Measurements from ENCODE around the gene SCD.
A peak's percentile ranks its signal among the peaks of the same experiment; 100 is the strongest.

Gene SCD

GRCh38 chr10:100360234-100360633 is 13.2 kb downstream of the SCD start:
- TF ChIP-seq, protein P1, sequence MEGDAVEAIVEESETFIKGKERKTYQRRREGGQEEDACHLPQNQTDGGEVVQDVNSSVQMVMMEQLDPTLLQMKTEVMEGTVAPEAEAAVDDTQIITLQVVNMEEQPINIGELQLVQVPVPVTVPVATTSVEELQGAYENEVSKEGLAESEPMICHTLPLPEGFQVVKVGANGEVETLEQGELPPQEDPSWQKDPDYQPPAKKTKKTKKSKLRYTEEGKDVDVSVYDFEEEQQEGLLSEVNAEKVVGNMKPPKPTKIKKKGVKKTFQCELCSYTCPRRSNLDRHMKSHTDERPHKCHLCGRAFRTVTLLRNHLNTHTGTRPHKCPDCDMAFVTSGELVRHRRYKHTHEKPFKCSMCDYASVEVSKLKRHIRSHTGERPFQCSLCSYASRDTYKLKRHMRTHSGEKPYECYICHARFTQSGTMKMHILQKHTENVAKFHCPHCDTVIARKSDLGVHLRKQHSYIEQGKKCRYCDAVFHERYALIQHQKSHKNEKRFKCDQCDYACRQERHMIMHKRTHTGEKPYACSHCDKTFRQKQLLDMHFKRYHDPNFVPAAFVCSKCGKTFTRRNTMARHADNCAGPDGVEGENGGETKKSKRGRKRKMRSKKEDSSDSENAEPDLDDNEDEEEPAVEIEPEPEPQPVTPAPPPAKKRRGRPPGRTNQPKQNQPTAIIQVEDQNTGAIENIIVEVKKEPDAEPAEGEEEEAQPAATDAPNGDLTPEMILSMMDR (IDR thresholded peaks at IDR 0.05; ENCODE audit: control insufficient read depth, extremely low read depth, insufficient read depth), result no peak
- DNase-seq (ENCODE audit: low read depth), result no peak

DNA sequence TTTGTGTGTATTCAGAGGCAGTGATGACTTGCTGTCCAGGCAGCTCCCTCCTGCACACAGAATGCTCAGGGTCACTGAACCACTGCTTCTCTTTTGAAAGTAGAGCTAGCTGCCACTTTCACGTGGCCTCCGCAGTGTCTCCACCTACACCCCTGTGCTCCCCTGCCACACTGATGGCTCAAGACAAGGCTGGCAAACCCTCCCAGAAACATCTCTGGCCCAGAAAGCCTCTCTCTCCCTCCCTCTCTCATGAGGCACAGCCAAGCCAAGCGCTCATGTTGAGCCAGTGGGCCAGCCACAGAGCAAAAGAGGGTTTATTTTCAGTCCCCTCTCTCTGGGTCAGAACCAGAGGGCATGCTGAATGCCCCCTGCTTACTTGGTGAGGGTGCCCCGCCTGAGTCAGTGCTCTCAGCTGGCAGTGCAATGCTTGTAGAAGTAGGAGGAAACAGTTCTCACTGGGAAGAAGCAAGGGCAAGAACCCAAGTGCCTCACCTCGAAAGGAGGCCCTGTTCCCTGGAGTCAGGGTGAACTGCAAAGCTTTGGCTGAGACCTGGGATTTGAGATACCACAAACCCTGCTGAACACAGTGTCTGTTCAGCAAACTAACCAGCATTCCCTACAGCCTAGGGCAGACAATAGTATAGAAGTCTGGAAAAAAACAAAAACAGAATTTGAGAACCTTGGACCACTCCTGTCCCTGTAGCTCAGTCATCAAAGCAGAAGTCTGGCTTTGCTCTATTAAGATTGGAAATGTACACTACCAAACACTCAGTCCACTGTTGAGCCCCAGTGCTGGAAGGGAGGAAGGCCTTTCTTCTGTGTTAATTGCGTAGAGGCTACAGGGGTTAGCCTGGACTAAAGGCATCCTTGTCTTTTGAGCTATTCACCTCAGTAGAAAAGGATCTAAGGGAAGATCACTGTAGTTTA is 15.8 kb downstream of the SCD start:
- H3K4me3 ChIP-seq (ENCODE audit: low read depth, low read length), result no peak overlapping the region

More at GRCh38 chr10:100360234-100360633, 13.2 kb downstream of the SCD start:
- H3K4me3 ChIP-seq (ENCODE audit: low read depth, low read length), result no peak overlapping the region

GRCh38 chr10:100364175-100364574 is 17.1 kb downstream of the SCD start:
- no peak overlapping the region for H3K4me3 ChIP-seq (ENCODE audit: low read depth, low read length)
- TF ChIP-seq, protein P1 (IDR thresholded peaks at IDR 0.05; ENCODE audit: control insufficient read depth, extremely low read depth, insufficient read depth), result no peak
- DNase-seq (ENCODE audit: low read depth), result no peak

More for the DNA sequence above, 15.8 kb downstream of the SCD start:
- TF ChIP-seq, protein P1 (IDR thresholded peaks at IDR 0.05; ENCODE audit: control insufficient read depth, extremely low read depth, insufficient read depth), result no peak
- DNase-seq (ENCODE audit: low read depth), result no peak

DNA sequence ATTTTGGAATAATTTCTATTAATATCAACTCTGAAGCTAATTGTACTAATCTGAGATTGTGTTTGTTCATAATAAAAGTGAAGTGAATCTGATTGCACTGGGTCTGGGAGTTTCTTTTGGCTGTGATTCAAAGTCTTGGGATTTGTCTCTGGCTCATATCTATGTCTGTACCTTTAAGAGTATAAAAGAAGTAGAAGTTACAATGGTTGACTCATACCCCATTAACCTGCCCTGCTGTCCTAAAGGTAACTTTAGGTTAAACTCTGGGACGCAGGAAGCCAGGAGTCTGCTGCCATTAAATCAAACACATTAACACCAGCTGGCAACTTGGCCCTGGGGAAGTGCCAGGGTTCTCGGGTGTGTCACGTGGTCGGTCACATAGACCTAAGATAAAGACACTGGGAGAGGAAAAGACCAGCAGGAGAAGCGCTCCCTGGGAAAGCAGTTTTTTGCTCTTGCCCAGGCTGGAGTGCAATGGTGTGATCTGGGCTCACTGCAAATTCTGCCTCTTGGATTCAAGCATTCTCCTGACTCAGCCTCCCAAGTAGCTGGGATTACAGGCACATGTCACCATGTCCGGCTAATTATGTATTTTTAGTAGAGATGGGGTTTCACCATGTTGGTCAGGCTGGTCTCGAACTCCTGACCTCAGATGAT is 17.8 kb downstream of the SCD start:
- TF ChIP-seq, protein P1 (IDR thresholded peaks at IDR 0.05; ENCODE audit: control insufficient read depth, extremely low read depth, insufficient read depth), result no peak
- DNase-seq (ENCODE audit: low read depth), result peak; percentile 95
- no peak overlapping the region for H3K4me3 ChIP-seq (ENCODE audit: low read depth, low read length)

- DNase-seq (ENCODE audit: low read depth), result no peak
- H3K4me3 ChIP-seq (ENCODE audit: low read depth, low read length), result no peak overlapping the region
- TF ChIP-seq, protein P1 (IDR thresholded peaks at IDR 0.05; ENCODE audit: control insufficient read depth, extremely low read depth, insufficient read depth), result no peak
Observed at GRCh38 chr10:100368721-100369120, 21.7 kb downstream of the SCD start.

DNA sequence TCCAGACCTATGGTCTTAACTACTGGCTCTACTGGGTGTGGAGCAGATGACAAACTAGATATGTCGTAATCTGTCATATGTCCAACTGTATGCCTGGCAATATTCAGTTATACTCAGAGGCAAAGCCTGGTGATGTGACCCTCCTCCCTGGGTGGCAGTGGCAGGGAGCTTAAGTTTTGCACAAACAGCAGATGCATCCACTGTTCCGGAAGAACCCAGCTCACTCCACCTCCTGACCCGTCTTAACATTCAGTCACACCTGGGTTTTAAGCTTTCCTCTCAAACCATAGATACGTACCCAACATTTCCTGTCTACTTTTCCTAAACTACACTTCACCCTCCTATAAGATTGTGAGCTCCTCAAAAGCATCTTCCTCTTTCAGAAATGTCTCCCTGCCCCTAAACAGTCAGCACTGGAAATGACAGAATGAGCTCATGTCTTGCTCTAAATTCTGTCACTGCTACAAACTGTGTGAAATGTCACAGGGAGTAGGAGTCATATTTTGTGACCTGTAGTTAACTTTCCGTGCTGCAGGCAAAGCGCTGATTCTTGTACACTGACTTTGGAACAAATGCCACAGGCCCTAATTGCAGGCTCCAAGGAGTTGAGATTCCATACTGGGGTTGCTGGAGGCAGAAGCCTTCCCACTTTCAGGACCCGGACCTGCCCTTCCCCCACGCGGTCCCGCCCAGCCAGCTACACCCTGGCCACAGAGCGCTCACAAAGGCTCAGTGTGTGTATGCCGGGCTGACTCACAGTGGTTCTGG is 23.9 kb downstream of the SCD start:
- DNase-seq (ENCODE audit: low read depth), result peak; percentile 76
- TF ChIP-seq, protein P1 (IDR thresholded peaks at IDR 0.05; ENCODE audit: control insufficient read depth, extremely low read depth, insufficient read depth), result no peak
- no peak overlapping the region for H3K4me3 ChIP-seq (ENCODE audit: low read depth, low read length)

Data from LNCaP clone FGC (cell line).